Measurements from ENCODE around the gene TPCN2.

DNA sequence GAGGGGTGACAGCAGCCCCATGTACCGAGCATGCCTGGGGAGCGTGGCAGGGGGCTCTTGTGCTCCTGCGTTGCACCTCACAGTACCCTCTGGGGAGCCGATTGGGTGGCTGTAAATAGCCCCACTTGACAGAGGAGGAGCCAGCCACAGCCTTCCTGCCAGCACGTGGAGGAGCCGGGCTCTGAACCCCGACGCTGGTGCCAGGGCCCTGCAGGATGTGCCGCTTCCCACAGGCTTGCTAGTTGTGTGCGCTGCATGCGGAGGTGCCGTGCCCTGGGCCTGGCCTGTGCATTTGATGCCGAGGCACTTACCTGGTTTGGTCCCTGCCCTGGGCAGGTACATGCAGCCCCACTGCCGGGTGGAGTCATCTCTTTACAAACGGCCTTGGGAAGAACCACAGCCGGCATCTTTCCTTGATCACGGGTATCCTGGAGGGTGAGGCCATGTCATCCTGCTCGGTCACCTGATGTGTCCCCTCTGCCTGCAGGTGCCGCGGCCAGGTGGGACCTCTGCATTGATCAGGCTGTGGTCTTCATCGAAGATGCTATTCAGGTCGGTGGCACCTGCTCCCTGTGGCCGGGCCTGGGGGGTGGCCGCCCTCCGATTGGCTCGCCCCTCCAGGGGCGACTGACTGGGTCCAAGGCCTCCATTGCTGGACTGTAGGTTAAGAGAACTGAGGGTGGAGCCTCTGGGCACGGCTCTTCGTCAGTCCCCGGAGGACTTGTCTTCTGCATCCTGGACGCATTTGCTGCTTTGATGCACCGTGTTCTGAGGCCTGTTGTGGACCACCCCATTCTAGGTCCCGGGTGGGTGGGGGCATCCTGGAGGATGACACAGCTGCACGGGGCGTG is 5.0 kb downstream of the TPCN2 start:
- TF ChIP-seq, protein P1, sequence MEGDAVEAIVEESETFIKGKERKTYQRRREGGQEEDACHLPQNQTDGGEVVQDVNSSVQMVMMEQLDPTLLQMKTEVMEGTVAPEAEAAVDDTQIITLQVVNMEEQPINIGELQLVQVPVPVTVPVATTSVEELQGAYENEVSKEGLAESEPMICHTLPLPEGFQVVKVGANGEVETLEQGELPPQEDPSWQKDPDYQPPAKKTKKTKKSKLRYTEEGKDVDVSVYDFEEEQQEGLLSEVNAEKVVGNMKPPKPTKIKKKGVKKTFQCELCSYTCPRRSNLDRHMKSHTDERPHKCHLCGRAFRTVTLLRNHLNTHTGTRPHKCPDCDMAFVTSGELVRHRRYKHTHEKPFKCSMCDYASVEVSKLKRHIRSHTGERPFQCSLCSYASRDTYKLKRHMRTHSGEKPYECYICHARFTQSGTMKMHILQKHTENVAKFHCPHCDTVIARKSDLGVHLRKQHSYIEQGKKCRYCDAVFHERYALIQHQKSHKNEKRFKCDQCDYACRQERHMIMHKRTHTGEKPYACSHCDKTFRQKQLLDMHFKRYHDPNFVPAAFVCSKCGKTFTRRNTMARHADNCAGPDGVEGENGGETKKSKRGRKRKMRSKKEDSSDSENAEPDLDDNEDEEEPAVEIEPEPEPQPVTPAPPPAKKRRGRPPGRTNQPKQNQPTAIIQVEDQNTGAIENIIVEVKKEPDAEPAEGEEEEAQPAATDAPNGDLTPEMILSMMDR (IDR thresholded peaks at IDR 0.05), result no peak
- no peak for TF ChIP-seq POLR2A (IDR thresholded peaks at IDR 0.05)
